MM.1S (cell line): ENCODE measurements around the gene CARD11.

Experiments
- DNase-seq: peaks from one replicate; pipeline ENCODE4 v3.0.0-alpha.2; 2015
- H2AFZ ChIP-seq: fragments of 300-600 bp; sonication (generic); 2 replicates; pipeline ENCODE4 v1.6.0; 2016; ENCODE audit warnings: antibody characterized with exemption, low read length
- H3F3A ChIP-seq: fragments of 300-600 bp; sonication (generic); 2 replicates; pipeline ENCODE4 v1.6.1; 2016; ENCODE audit warnings: mild to moderate bottlenecking, antibody characterized with exemption, low read length, moderate library complexity, mixed read lengths; ENCODE audit not compliant: insufficient read depth
- H3K27ac ChIP-seq: fragments of 300-600 bp; sonication (generic); 2 replicates; pipeline ENCODE4 v1.5.1; 2016; ENCODE audit warnings: mild to moderate bottlenecking, low read length
- H3K27me3 ChIP-seq: fragments of 300-600 bp; sonication (generic); replicated peaks from 2 replicates; pipeline ENCODE4 v1.6.0; 2016; ENCODE audit warnings: low read length; ENCODE audit not compliant: insufficient read depth
- H3K36me3 ChIP-seq: fragments of 300-600 bp; sonication (generic); replicated peaks from 2 replicates; pipeline ENCODE4 v1.6.1; 2016; ENCODE audit warnings: mild to moderate bottlenecking, low read length, mixed read lengths; ENCODE audit not compliant: insufficient read depth
- H3K4me1 ChIP-seq: fragments of 300-600 bp; sonication (generic); 2 replicates; pipeline ENCODE4 v1.6.1; 2016; ENCODE audit warnings: low read length, mixed read lengths
- H3K4me2 ChIP-seq: fragments of 300-600 bp; sonication (generic); 2 replicates; pipeline ENCODE4 v1.6.0; 2016; ENCODE audit warnings: low read depth, low read length
- H3K4me3 ChIP-seq: fragments of 300-600 bp; sonication (generic); 2 replicates; pipeline ENCODE4 v1.5.1; 2016; ENCODE audit warnings: low read length, mixed read lengths
- H3K79me2 ChIP-seq: fragments of 300-600 bp; sonication (generic); 2 replicates; pipeline ENCODE4 v1.6.1; 2016; ENCODE audit warnings: mixed run types, low read length, mixed read lengths
- H3K9ac ChIP-seq: fragments of 300-600 bp; sonication (generic); 2 replicates; pipeline ENCODE4 v1.6.1; 2016; ENCODE audit warnings: low read length, mixed read lengths
- H3K9me2 ChIP-seq: fragments of 300-600 bp; sonication (generic); replicated peaks from 2 replicates; pipeline ENCODE4 v1.6.1; 2016; ENCODE audit warnings: mild to moderate bottlenecking, low read length, mixed read lengths; ENCODE audit not compliant: insufficient read depth
- H3K9me3 ChIP-seq: fragments of 300-600 bp; sonication (generic); replicated peaks from 2 replicates; pipeline ENCODE4 v1.6.1; 2016; ENCODE audit warnings: mild to moderate bottlenecking, low read length, mixed read lengths; ENCODE audit not compliant: insufficient read depth
- H4K20me1 ChIP-seq: fragments of 300-600 bp; sonication (generic); 2 replicates; pipeline ENCODE4 v1.6.1; 2016; ENCODE audit warnings: mild to moderate bottlenecking, low read length, moderate library complexity, mixed read lengths; ENCODE audit not compliant: insufficient read depth
- CTCF ChIP-seq: fragments of 300-600 bp; sonication (generic); IDR thresholded peaks from 2 replicates; pipeline ENCODE4 v1.5.1; 2016; ENCODE audit warnings: antibody characterized with exemption, low read length, mixed read lengths
- EZH2 ChIP-seq: fragments of 300-600 bp; sonication (generic); optimal IDR thresholded peaks from 2 replicates; pipeline ENCODE3; 2017; ENCODE audit warnings: low read depth, mild to moderate bottlenecking, antibody characterized with exemption, low read length, mixed read lengths
- EZH2phosphoT487 ChIP-seq: fragments of 300-600 bp; sonication (generic); IDR thresholded peaks from 2 replicates; pipeline ENCODE4 v1.6.1; 2018; ENCODE audit warnings: antibody characterized with exemption, low read length

The CARD11 gene

GRCh38 chr7:2906197-2906931 is 137.3 kb downstream of the CARD11 start:
- no peak for DNase-seq
- H3K9me3 ChIP-seq = no peaks in the 10 kb centered on the region
- TF ChIP-seq EZH2phosphoT487 (no peak), EZH2 (no peak), CTCF (no peak)
- no peak overlapping the region for H3K27ac ChIP-seq
- no peak overlapping the region for H3K9ac ChIP-seq
- H3F3A ChIP-seq = no peaks in the 10 kb centered on the region
- H3K4me3 ChIP-seq = no peak overlapping the region
- no peaks in the 10 kb centered on the region for H4K20me1 ChIP-seq
- H3K36me3 ChIP-seq = no peaks in the 10 kb centered on the region
- H2AFZ ChIP-seq = no peak overlapping the region
- no peaks in the 10 kb centered on the region for H3K27me3 ChIP-seq
- H3K4me2 ChIP-seq = no peak overlapping the region
- H3K9me2 ChIP-seq = no peaks in the 10 kb centered on the region
- H3K79me2 ChIP-seq = no peaks in the 10 kb centered on the region
- peaks cover 10% of the 10 kb centered on the region for H3K4me1 ChIP-seq

- Histone ChIP-seq H3K9ac (no peak overlapping the region), H3K4me1 (peaks cover 10% of the 10 kb centered on the region), H3K4me3 (no peak overlapping the region), H3K27me3 (no peaks in the 10 kb centered on the region), H2AFZ (no peak overlapping the region), H3F3A (no peaks in the 10 kb centered on the region), H3K79me2 (no peaks in the 10 kb centered on the region), H3K9me3 (no peaks in the 10 kb centered on the region), H4K20me1 (no peaks in the 10 kb centered on the region), H3K27ac (no peak overlapping the region), H3K9me2 (no peaks in the 10 kb centered on the region), H3K4me2 (no peak overlapping the region), H3K36me3 (no peaks in the 10 kb centered on the region)
- DNase-seq = no peak
- TF ChIP-seq EZH2phosphoT487 (no peak), EZH2 (no peak), CTCF (no peak)
Measured at GRCh38 chr7:2905500-2905899, 138.2 kb downstream of the CARD11 start.

GRCh38 chr7:2905027-2905426 is 138.6 kb downstream of the CARD11 start:
- H3K9me3 ChIP-seq = no peaks in the 10 kb centered on the region
- no peaks in the 10 kb centered on the region for H3K9me2 ChIP-seq
- no peaks in the 10 kb centered on the region for H3F3A ChIP-seq
- no peaks in the 10 kb centered on the region for H3K79me2 ChIP-seq
- H3K36me3 ChIP-seq = no peaks in the 10 kb centered on the region
- no peak for DNase-seq
- TF ChIP-seq EZH2 = no peak
- no peak for TF ChIP-seq CTCF
- TF ChIP-seq EZH2phosphoT487 = no peak
- H3K9ac ChIP-seq = no peak overlapping the region
- H3K4me2 ChIP-seq = no peak overlapping the region
- H3K27me3 ChIP-seq = no peaks in the 10 kb centered on the region
- no peak overlapping the region for H3K4me3 ChIP-seq
- H3K4me1 ChIP-seq = peaks cover 10% of the 10 kb centered on the region
- no peak overlapping the region for H3K27ac ChIP-seq
- H4K20me1 ChIP-seq = no peaks in the 10 kb centered on the region
- H2AFZ ChIP-seq = no peak overlapping the region
